ENCODE results near the gene SPTLC3.

Gene SPTLC3

GRCh38 chr20:13118676-13119075 is 109.9 kb downstream of the SPTLC3 start:
- Histone ChIP-seq H3K79me2 (ENCODE audit: control insufficient read depth, low read length) (no peaks in the 10 kb centered on the region), H3K4me1 (ENCODE audit: control insufficient read depth, low read length) (no peaks in the 10 kb centered on the region), H3K4me3 (ENCODE audit: low read length) (no peak overlapping the region), H3K27ac (ENCODE audit: low read depth, low read length) (no peak overlapping the region), H3K36me3 (ENCODE audit: control insufficient read depth, low read length) (no peaks in the 10 kb centered on the region), H3K9me3 (ENCODE audit: control insufficient read depth, insufficient read depth, low read length) (no peaks in the 10 kb centered on the region), H4K20me1 (ENCODE audit: control insufficient read depth, insufficient read depth, low read depth, low read length) (no peaks in the 10 kb centered on the region), H3K9me2 (replicated peaks; ENCODE audit: control insufficient read depth, low read length) (no peaks in the 10 kb centered on the region), H3K4me2 (ENCODE audit: low read length) (no peak overlapping the region), H3F3A (ENCODE audit: control insufficient read depth, insufficient read depth) (no peaks in the 10 kb centered on the region), H3K27me3 (ENCODE audit: control insufficient read depth, low read length) (no peaks in the 10 kb centered on the region)
- TF ChIP-seq EZH2phosphoT487 (IDR thresholded peaks at IDR 0.05; ENCODE audit: borderline replicate concordance, low read length) (no peak), CTCF (IDR thresholded peaks at IDR 0.05; ENCODE audit: low read depth, low read length, poor library complexity, severe bottlenecking) (no peak)

DNA sequence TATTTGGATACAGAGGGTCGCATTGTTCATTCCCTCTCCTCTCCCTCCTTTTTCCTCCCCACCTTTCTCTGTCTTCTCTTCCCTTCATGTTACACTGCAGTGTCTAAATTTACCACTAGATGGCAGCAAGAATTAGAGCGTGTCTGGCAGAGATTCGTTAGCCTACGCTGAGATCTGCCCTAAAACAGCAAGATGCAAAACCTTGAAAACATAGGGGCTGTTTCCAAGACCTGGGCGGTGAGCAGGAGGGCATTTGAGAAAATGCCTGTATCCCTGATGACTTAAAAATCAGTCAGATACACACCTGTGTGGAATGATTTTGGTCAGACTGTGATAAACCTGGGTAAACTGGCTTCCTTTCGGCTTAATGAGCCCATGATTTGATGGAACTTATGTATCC is 110.8 kb downstream of the SPTLC3 start:
- Histone ChIP-seq H3K4me1 (ENCODE audit: control insufficient read depth, low read length) (no peaks in the 10 kb centered on the region), H3K27me3 (ENCODE audit: control insufficient read depth, low read length) (no peaks in the 10 kb centered on the region), H3K9me2 (replicated peaks; ENCODE audit: control insufficient read depth, low read length) (no peaks in the 10 kb centered on the region), H3K4me2 (ENCODE audit: low read length) (no peak overlapping the region), H3K27ac (ENCODE audit: low read depth, low read length) (no peak overlapping the region), H3K4me3 (ENCODE audit: low read length) (no peak overlapping the region), H3K9me3 (ENCODE audit: control insufficient read depth, insufficient read depth, low read length) (no peaks in the 10 kb centered on the region), H4K20me1 (ENCODE audit: control insufficient read depth, insufficient read depth, low read depth, low read length) (no peaks in the 10 kb centered on the region), H3K79me2 (ENCODE audit: control insufficient read depth, low read length) (no peaks in the 10 kb centered on the region), H3K36me3 (ENCODE audit: control insufficient read depth, low read length) (no peaks in the 10 kb centered on the region), H3F3A (ENCODE audit: control insufficient read depth, insufficient read depth) (no peaks in the 10 kb centered on the region)
- TF ChIP-seq EZH2phosphoT487 (IDR thresholded peaks at IDR 0.05; ENCODE audit: borderline replicate concordance, low read length) (no peak), CTCF (IDR thresholded peaks at IDR 0.05; ENCODE audit: low read depth, low read length, poor library complexity, severe bottlenecking) (peak; percentile 83)

GRCh38 chr20:13120471-13120870 is 111.7 kb downstream of the SPTLC3 start:
- Histone ChIP-seq H3F3A (ENCODE audit: control insufficient read depth, insufficient read depth) (no peaks in the 10 kb centered on the region), H3K4me3 (ENCODE audit: low read length) (no peak overlapping the region), H3K27me3 (ENCODE audit: control insufficient read depth, low read length) (no peaks in the 10 kb centered on the region), H3K79me2 (ENCODE audit: control insufficient read depth, low read length) (no peaks in the 10 kb centered on the region), H3K4me1 (ENCODE audit: control insufficient read depth, low read length) (no peaks in the 10 kb centered on the region), H3K9me3 (ENCODE audit: control insufficient read depth, insufficient read depth, low read length) (no peaks in the 10 kb centered on the region), H3K9me2 (replicated peaks; ENCODE audit: control insufficient read depth, low read length) (no peaks in the 10 kb centered on the region), H3K27ac (ENCODE audit: low read depth, low read length) (no peak overlapping the region), H3K36me3 (ENCODE audit: control insufficient read depth, low read length) (no peaks in the 10 kb centered on the region), H4K20me1 (ENCODE audit: control insufficient read depth, insufficient read depth, low read depth, low read length) (no peaks in the 10 kb centered on the region), H3K4me2 (ENCODE audit: low read length) (no peak overlapping the region)
- TF ChIP-seq CTCF (IDR thresholded peaks at IDR 0.05; ENCODE audit: low read depth, low read length, poor library complexity, severe bottlenecking), result no peak
- no peak for TF ChIP-seq EZH2phosphoT487 (IDR thresholded peaks at IDR 0.05; ENCODE audit: borderline replicate concordance, low read length)
